Adrenal gland (tissue), 12 donors: ENCODE results near the gene KIF26B. TPM values are rescaled to one million over a fixed set of nuclear protein-coding genes. Genes with fewer than 3 reads are reported as not detected.

ENCODE experiments used
- DNase-seq, 7 donors: peaks; one replicate each; pipeline ENCODE4 v3.0.0-alpha.2; 2019 to 2020
- H3K27ac ChIP-seq, 5 donors: fragments of 200-600 bp; sonication (generic) in 4 of 5; 1 replicate in 3 of 5; 2 replicates in 2 of 5; pipeline versions ENCODE4 v1.5.1 to v1.8.0; 2016 to 2020; ENCODE audit warnings: mild to moderate bottlenecking in 1 of 5
- H3K27me3 ChIP-seq: fragments of 200-600 bp; 2 replicates; pipeline ENCODE4 v1.8.0; 2021
- H3K36me3 ChIP-seq, 2 donors: fragments of 200-600 bp; replicated peaks in 1 of 2; 1 replicate in 1 of 2; 2 replicates in 1 of 2; pipeline versions ENCODE4 v1.5.1 to v1.8.0; 2018 to 2022
- H3K4me1 ChIP-seq, 2 donors: fragments of 200-600 bp; replicated peaks in 1 of 2; 1 replicate in 1 of 2; 2 replicates in 1 of 2; pipeline versions ENCODE4 v1.5.1 to v1.8.0; 2018 to 2021
- H3K4me3 ChIP-seq, 4 donors: fragments of 200-600 bp; sonication (generic) in 3 of 4; one replicate each; pipeline ENCODE4 v1.5.1; 2016 to 2018
- H3K9me3 ChIP-seq, 3 donors: fragments of 200-600 bp; sonication (generic) in 1 of 3; replicated peaks in 1 of 3; 1 replicate in 2 of 3; 2 replicates in 1 of 3; pipeline versions ENCODE4 v1.5.1 to v1.8.0; 2016 to 2021
- CTCF ChIP-seq, 6 experiments: fragments of 450-650 bp in 4 of 6; fragments of 200-600 bp in 2 of 6; sonication (generic) in 1 of 6; IDR thresholded peaks; 1 replicate in 5 of 6; 2 replicates in 1 of 6; pipeline versions ENCODE4 v1.5.1 to v1.8.0; 2016 to 2021; ENCODE audit warnings: antibody characterized with exemption in 6 of 6, mild to moderate bottlenecking in 2 of 6, moderate library complexity in 1 of 6
- POLR2A ChIP-seq, 2 donors: fragments of 450-650 bp; IDR thresholded peaks; one replicate each; pipeline ENCODE4 v1.6.1; 2017; ENCODE audit warnings: antibody characterized with exemption in 2 of 2, mild to moderate bottlenecking in 2 of 2, moderate library complexity in 1 of 2
- WGBS, 4 donors: extraction: QIAGEN DNeasy Blood & Tissue Kit in 2 of 4; methylation state at CpG; one replicate each; pipeline versions ENCODE4 v1.1.5 to v1.1.7; 2013 to 2017; 5-methylcytosine and 5-hydroxymethylcytosine counted together
- intact Hi-C, 2 donors: fragments of 100-400 bp; cut with DNase I; formaldehyde crosslinking; loops; one replicate each; pipeline versions ENCODE4 v1.14.1 to v1.15.0; 2022 to 2023
- polyA plus RNA-seq, 3 donors: library from polyadenylated mRNA; stranded (reverse); fragments of 200-250 nt in 2 of 3; fragments of 350-450 nt in 1 of 3; fragmentation: Illumina TruSeq in 1 of 3; extraction: RNeasy Lipid Tissue Mini Kit (QIAGEN cat#74804) in 1 of 3; gene quantifications; one replicate each; pipeline ENCODE4 v1.2.3, GENCODE V29; 2013 to 2014
- total RNA-seq, 9 donors: library from RNA; depleted of rRNA in 4 of 9; stranded (reverse); fragments of >200 nt in 4 of 9; fragments of 120-200 nt in 1 of 9; fragmentation: NEBNext Ultra II Directional in 1 of 9; extraction: Animal tissue kit (Norgen Biotek cat#: 25700) in 1 of 9; gene quantifications; one replicate each; pipeline versions ENCODE4 v1.1.0 to v1.2.4, GENCODE V29; 2013 to 2023
- donor health status: healthy with polysubstance abuse.
- donor health status: Bipolar disorder and iron deficiency.
- donor health status: DM: yes; HTN: yes; CAD: no.
- donor health status: DM: no; HTN: no; CAD: no.
- donor health status: DM: no; HTN: no; CAD: no.
- donor health status: DM: yes; HTN: yes; CAD: no.

Gene KIF26B
- total and polyA plus RNA-seq, 12 donors: 0.20 to 4.6 (median 2.6) TPM

GRCh38 chr1:245673881-245674414 is 519.2 kb downstream of the KIF26B start:
- Histone ChIP-seq H3K4me3 (no peak overlapping the region), H3K27me3 (no peaks in the 10 kb centered on the region), H3K4me1 (no peaks in the 10 kb centered on the region), H3K27ac (no peak overlapping the region), H3K9me3 (no peaks in the 10 kb centered on the region), H3K36me3 (no peaks in the 10 kb centered on the region)
- WGBS, 4 donors: 45 to 59% (median 48%) methylated on average over 2 of the region's 2 CpGs
- TF ChIP-seq POLR2A (IDR thresholded peaks at IDR 0.05) (no peak), CTCF (IDR thresholded peaks at IDR 0.05) (no peak)
- intact Hi-C loops: no loop called here
- peak in 1 of 7 donors; percentile 9 for DNase-seq

GRCh38 chr1:245677461-245678240 is 522.9 kb downstream of the KIF26B start:
- no peaks in the 10 kb centered on the region for H3K9me3 ChIP-seq
- intact Hi-C loops: no loop called here
- no peaks in the 10 kb centered on the region for H3K36me3 ChIP-seq
- no peak overlapping the region for H3K27ac ChIP-seq
- H3K27me3 ChIP-seq: no peaks in the 10 kb centered on the region
- H3K4me1 ChIP-seq: no peaks in the 10 kb centered on the region
- 85 to 93% (median 89%) methylated on average over 8 to 9 of the region's 9 CpGs for WGBS, 4 donors
- H3K4me3 ChIP-seq: no peak overlapping the region
- DNase-seq: peak in 1 of 7 donors; percentile 6
- TF ChIP-seq CTCF (IDR thresholded peaks at IDR 0.05): no peak
- no peak for TF ChIP-seq POLR2A (IDR thresholded peaks at IDR 0.05)

GRCh38 chr1:245678860-245679411 is 524.2 kb downstream of the KIF26B start:
- Histone ChIP-seq H3K27me3 (no peaks in the 10 kb centered on the region), H3K4me3 (no peak overlapping the region), H3K9me3 (no peaks in the 10 kb centered on the region), H3K27ac (no peak overlapping the region), H3K36me3 (no peaks in the 10 kb centered on the region), H3K4me1 (no peaks in the 10 kb centered on the region)
- DNase-seq: peak in 1 of 7 donors; percentile 27
- intact Hi-C loops: no loop called here
- no peak for TF ChIP-seq POLR2A (IDR thresholded peaks at IDR 0.05)
- TF ChIP-seq CTCF (IDR thresholded peaks at IDR 0.05): no peak
- 89 to 95% (median 91%) methylated on average over 5 of the region's 5 CpGs for WGBS, 4 donors

- no peak for TF ChIP-seq POLR2A (IDR thresholded peaks at IDR 0.05)
- no peak for TF ChIP-seq CTCF (IDR thresholded peaks at IDR 0.05)
- intact Hi-C loops: no loop called here
- peak in 1 of 7 donors; percentile 33 for DNase-seq
- H3K36me3 ChIP-seq: no peaks in the 10 kb centered on the region
- H3K27me3 ChIP-seq: no peaks in the 10 kb centered on the region
- WGBS, 4 donors: 81 to 88% (median 88%) methylated on average over 24 of the region's 24 CpGs
- H3K9me3 ChIP-seq: no peaks in the 10 kb centered on the region
- no peak overlapping the region for H3K27ac ChIP-seq
- H3K4me1 ChIP-seq: no peaks in the 10 kb centered on the region
- H3K4me3 ChIP-seq: no peak overlapping the region
Observed at GRCh38 chr1:245679821-245680780, 525.3 kb downstream of the KIF26B start.
